ENCODE measurements around the gene MOSMO.
A peak's percentile ranks its signal among the peaks of the same experiment; 100 is the strongest.
"Not testable (repeated sequence)": the region's sequence is repeated elsewhere in the genome, so short reads cannot be mapped to it uniquely, and the experiment has no call there.

The MOSMO gene

DNA sequence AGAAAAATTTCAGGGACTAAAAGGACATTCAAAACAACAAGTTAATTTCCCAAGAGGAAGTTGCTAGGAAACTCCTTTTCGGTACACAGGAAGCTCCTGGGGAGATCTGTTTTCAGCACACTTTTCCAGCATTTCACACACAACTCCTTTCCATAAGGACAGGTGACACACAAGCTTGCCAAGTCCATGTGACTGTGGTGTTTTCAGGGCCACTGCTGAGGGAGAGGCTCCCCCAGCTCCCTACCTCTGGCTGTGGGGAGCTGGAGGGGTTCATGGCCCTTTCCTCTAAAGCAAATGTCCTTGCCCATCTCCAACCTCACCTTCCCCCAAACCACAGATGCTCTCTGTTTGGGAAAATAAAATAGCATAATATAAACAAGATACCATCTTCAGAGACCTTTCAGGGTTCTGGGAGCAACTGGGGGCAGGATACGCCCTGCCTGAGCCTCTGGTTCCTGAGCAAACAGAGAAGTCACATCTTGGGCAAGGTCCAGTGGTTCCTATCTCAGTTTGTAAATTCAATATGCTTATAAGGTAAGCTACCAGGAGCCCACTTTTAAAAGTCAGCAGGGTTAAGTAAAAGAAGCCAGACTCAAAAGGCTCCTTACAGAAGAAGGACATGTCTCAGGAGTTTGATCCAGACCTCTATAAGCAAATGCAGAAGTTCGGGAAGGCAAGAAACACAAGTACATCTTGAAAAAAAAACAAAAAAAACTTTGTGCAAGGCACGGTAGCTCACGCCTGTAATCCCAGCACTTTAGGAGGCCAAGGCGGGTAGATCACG, 10.0 kb upstream of the MOSMO start:
- peaks cover 10% of the 10 kb centered on the region for H3K4me1 ChIP-seq (ENCODE audit: insufficient read depth, poor library complexity, severe bottlenecking)
- DNase-seq (ENCODE audit: low spot score) (no peak), ATAC-seq (ENCODE audit: low read depth) (no peak)
- H3K4me3 ChIP-seq (ENCODE audit: severe bottlenecking) = no peak overlapping the region
- no peaks in the 10 kb centered on the region for H3K9me3 ChIP-seq (ENCODE audit: severe bottlenecking)
- H3K27ac ChIP-seq (ENCODE audit: poor library complexity, severe bottlenecking) = no peak overlapping the region
- TF ChIP-seq, protein P1, sequence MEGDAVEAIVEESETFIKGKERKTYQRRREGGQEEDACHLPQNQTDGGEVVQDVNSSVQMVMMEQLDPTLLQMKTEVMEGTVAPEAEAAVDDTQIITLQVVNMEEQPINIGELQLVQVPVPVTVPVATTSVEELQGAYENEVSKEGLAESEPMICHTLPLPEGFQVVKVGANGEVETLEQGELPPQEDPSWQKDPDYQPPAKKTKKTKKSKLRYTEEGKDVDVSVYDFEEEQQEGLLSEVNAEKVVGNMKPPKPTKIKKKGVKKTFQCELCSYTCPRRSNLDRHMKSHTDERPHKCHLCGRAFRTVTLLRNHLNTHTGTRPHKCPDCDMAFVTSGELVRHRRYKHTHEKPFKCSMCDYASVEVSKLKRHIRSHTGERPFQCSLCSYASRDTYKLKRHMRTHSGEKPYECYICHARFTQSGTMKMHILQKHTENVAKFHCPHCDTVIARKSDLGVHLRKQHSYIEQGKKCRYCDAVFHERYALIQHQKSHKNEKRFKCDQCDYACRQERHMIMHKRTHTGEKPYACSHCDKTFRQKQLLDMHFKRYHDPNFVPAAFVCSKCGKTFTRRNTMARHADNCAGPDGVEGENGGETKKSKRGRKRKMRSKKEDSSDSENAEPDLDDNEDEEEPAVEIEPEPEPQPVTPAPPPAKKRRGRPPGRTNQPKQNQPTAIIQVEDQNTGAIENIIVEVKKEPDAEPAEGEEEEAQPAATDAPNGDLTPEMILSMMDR (IDR thresholded peaks at IDR 0.05; ENCODE audit: poor library complexity, severe bottlenecking) = no peak
- no peaks in the 10 kb centered on the region for H3K36me3 ChIP-seq (ENCODE audit: low read depth)
- H3K27me3 ChIP-seq (ENCODE audit: insufficient read depth, poor library complexity, severe bottlenecking) = no peaks in the 10 kb centered on the region

DNA sequence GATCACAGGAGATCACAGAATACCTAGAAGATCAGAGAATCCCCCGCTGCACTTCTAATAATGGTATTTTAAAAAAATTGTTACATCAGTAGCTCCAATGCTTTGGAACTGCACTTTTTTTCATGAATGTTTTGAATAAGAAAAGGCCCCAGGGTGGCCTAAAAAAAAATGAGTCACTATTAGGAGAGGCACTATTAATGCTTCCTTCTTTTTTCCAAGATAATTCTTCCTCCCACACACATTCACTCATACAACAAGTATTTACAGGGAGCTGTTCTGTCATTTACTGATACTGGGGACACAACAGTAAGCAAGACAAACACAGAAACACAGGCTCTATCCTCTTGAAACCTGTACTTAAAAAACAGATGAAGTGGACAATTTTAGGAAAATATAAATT, 6.3 kb upstream of the MOSMO start:
- H3K4me3 ChIP-seq (ENCODE audit: severe bottlenecking) = no peak overlapping the region
- H3K9me3 ChIP-seq (ENCODE audit: severe bottlenecking) = no peaks in the 10 kb centered on the region
- TF ChIP-seq, protein P1 (IDR thresholded peaks at IDR 0.05; ENCODE audit: poor library complexity, severe bottlenecking) = no peak
- H3K36me3 ChIP-seq (ENCODE audit: low read depth) = no peaks in the 10 kb centered on the region
- H3K27me3 ChIP-seq (ENCODE audit: insufficient read depth, poor library complexity, severe bottlenecking) = no peaks in the 10 kb centered on the region
- ATAC-seq (ENCODE audit: low read depth) (peak; percentile 74), DNase-seq (ENCODE audit: low spot score) (no peak)
- H3K4me1 ChIP-seq (ENCODE audit: insufficient read depth, poor library complexity, severe bottlenecking) = peaks cover 10% of the 10 kb centered on the region
- peak overlapping the region; percentile 47 for H3K27ac ChIP-seq (ENCODE audit: poor library complexity, severe bottlenecking)

DNA sequence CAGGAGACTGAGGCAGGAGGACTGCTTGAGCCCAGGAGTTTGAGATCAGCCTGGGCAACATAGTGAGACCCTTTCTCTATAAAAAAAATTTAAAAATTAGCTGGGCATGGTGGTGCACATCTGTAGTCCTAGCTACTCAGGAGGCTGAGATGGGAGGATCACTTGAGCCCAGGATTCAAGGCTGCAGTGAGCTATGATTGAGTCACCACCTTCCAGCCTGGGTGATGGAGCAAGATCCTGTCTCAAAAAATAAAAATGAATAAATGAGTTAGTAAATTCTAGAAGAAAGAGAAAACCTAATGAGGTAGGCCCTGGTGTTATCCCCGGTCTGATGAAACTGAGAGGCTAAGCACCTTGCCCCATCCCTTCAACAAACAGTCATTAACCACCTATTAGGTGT, 5.9 kb upstream of the MOSMO start:
- not testable (repeated sequence) for H3K27me3 ChIP-seq (ENCODE audit: insufficient read depth, poor library complexity, severe bottlenecking); H3K36me3 ChIP-seq (ENCODE audit: low read depth); DNase-seq (ENCODE audit: low spot score); H3K9me3 ChIP-seq (ENCODE audit: severe bottlenecking); H3K4me3 ChIP-seq (ENCODE audit: severe bottlenecking)
- Histone ChIP-seq H3K4me1 (ENCODE audit: insufficient read depth, poor library complexity, severe bottlenecking) (peaks cover 14% of the 10 kb centered on the region), H3K27ac (ENCODE audit: poor library complexity, severe bottlenecking) (peak overlapping the region; percentile 47)
- 0 out of 3 replicates have a peak, but pooled peaks have one; percentile 23 for ATAC-seq (ENCODE audit: low read depth)

DNA sequence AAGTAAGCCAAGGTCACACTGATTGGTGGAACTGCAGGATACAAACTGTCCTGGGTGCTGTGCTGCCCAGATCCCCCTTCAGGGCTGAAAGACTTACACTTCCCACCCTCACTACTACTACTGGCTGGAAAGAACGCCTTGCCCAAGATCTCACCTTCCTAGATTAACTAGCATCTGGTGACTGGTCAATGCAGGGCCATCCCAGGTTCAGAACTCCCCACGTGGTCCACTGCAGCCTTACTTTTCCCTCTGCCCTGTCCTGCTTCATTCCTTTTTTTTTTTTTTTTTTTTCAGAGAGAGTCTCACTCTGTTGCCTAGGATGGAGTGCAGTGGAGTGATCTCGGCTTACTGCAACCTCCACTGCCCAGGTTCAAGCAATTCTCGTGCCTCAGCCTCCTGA, 4.7 kb upstream of the MOSMO start:
- Histone ChIP-seq H3K9me3 (ENCODE audit: severe bottlenecking) (no peaks in the 10 kb centered on the region), H3K4me3 (ENCODE audit: severe bottlenecking) (no peak overlapping the region), H3K36me3 (ENCODE audit: low read depth) (no peaks in the 10 kb centered on the region), H3K27ac (ENCODE audit: poor library complexity, severe bottlenecking) (no peak overlapping the region), H3K27me3 (ENCODE audit: insufficient read depth, poor library complexity, severe bottlenecking) (no peaks in the 10 kb centered on the region), H3K4me1 (ENCODE audit: insufficient read depth, poor library complexity, severe bottlenecking) (peaks cover 16% of the 10 kb centered on the region)
- TF ChIP-seq, protein P1 (IDR thresholded peaks at IDR 0.05; ENCODE audit: poor library complexity, severe bottlenecking) = no peak
- ATAC-seq (ENCODE audit: low read depth) = no peak
- no peak for DNase-seq (ENCODE audit: low spot score)

DNA sequence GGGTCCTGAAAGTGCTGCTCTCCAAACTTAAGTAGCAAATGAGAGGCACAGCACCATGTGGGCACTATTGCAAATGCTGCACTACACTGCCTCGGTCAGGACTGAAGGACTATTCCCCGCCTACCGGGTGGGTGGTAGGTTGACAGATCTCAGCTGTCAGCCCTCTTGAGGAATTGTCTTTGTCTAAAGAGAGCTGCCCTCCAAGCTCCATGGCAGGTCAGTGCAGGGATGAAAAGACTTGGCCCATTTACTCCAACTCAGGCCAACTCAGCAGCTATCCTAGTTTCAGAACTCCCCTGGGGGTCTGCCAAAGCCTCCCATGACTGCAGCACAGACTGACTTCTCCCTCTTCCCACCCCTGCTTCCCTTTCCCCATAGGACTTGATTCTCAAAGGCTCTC, 3.6 kb upstream of the MOSMO start:
- Histone ChIP-seq H3K4me3 (ENCODE audit: severe bottlenecking) (no peak overlapping the region), H3K4me1 (ENCODE audit: insufficient read depth, poor library complexity, severe bottlenecking) (peaks cover 16% of the 10 kb centered on the region), H3K36me3 (ENCODE audit: low read depth) (no peaks in the 10 kb centered on the region), H3K9me3 (ENCODE audit: severe bottlenecking) (no peaks in the 10 kb centered on the region), H3K27me3 (ENCODE audit: insufficient read depth, poor library complexity, severe bottlenecking) (no peaks in the 10 kb centered on the region), H3K27ac (ENCODE audit: poor library complexity, severe bottlenecking) (no peak overlapping the region)
- TF ChIP-seq, protein P1 (IDR thresholded peaks at IDR 0.05; ENCODE audit: poor library complexity, severe bottlenecking) = no peak
- ATAC-seq (ENCODE audit: low read depth) = no peak
- no peak for DNase-seq (ENCODE audit: low spot score)

All from RWPE2 (cell line).